ENCODE measurements around the gene IL17RE. TPM values are rescaled to one million over a fixed set of nuclear protein-coding genes. Genes with fewer than 3 reads are reported as not detected.
"Not testable (repeated sequence)": the region's sequence is repeated elsewhere in the genome, so short reads cannot be mapped to it uniquely, and the experiment has no call there.

The IL17RE gene
- total RNA-seq, 1 donor from 2014 or later: 1.1 TPM

- DNase-seq: no peak
- Mint-ChIP-seq H3K4me3 (no peak overlapping the region), H3K9me3 (no peaks in the 10 kb centered on the region), H3K36me3 (ENCODE audit: low read depth) (no peaks in the 10 kb centered on the region), H3K4me1 (no peaks in the 10 kb centered on the region), H3K27me3 (no peaks in the 10 kb centered on the region), H3K27ac (no peak overlapping the region)
- intact Hi-C loops (cut with micrococcal nuclease): no loop called here
Measured at GRCh38 chr3:9869955-9870354, 32.7 kb upstream of the IL17RE start.

GRCh38 chr3:9870978-9871377 is 31.7 kb upstream of the IL17RE start:
- DNase-seq: no peak
- H3K9me3 Mint-ChIP-seq: no peaks in the 10 kb centered on the region

GRCh38 chr3:9872067-9872466 is 30.6 kb upstream of the IL17RE start:
- intact Hi-C loops (cut with micrococcal nuclease); H3K4me1 Mint-ChIP-seq; H3K36me3 Mint-ChIP-seq (ENCODE audit: low read depth); H3K27ac Mint-ChIP-seq; H3K4me3 Mint-ChIP-seq; H3K27me3 Mint-ChIP-seq; H3K9me3 Mint-ChIP-seq; DNase-seq: not testable (repeated sequence)

More at GRCh38 chr3:9870978-9871377, 31.7 kb upstream of the IL17RE start:
- H3K27me3 Mint-ChIP-seq: peaks cover 2% of the 10 kb centered on the region
- H3K4me3 Mint-ChIP-seq: no peak overlapping the region
- intact Hi-C loops (cut with micrococcal nuclease): no loop called here
- no peaks in the 10 kb centered on the region for H3K36me3 Mint-ChIP-seq (ENCODE audit: low read depth)
- H3K4me1 Mint-ChIP-seq: no peaks in the 10 kb centered on the region
- no peak overlapping the region for H3K27ac Mint-ChIP-seq

- no peaks in the 10 kb centered on the region for H3K9me3 Mint-ChIP-seq
- no peaks in the 10 kb centered on the region for H3K4me1 Mint-ChIP-seq
- no peaks in the 10 kb centered on the region for H3K36me3 Mint-ChIP-seq (ENCODE audit: low read depth)
- no peak for DNase-seq
- H3K4me3 Mint-ChIP-seq: no peak overlapping the region
- no peak overlapping the region for H3K27ac Mint-ChIP-seq
- H3K27me3 Mint-ChIP-seq: peaks cover 2% of the 10 kb centered on the region
- intact Hi-C loops (cut with micrococcal nuclease): no loop called here
Measured at GRCh38 chr3:9875448-9875847, 27.2 kb upstream of the IL17RE start.

GRCh38 chr3:9876255-9876654 is 26.4 kb upstream of the IL17RE start:
- intact Hi-C loops (cut with micrococcal nuclease); H3K4me3 Mint-ChIP-seq; H3K27me3 Mint-ChIP-seq; H3K36me3 Mint-ChIP-seq (ENCODE audit: low read depth); H3K9me3 Mint-ChIP-seq; H3K27ac Mint-ChIP-seq; DNase-seq; H3K4me1 Mint-ChIP-seq: not testable (repeated sequence)

GRCh38 chr3:9876991-9877390 is 25.7 kb upstream of the IL17RE start:
- Mint-ChIP-seq H3K9me3 (no peaks in the 10 kb centered on the region), H3K4me3 (no peak overlapping the region), H3K4me1 (no peaks in the 10 kb centered on the region), H3K36me3 (ENCODE audit: low read depth) (no peaks in the 10 kb centered on the region), H3K27me3 (peaks cover 2% of the 10 kb centered on the region), H3K27ac (no peak overlapping the region)
- no peak for DNase-seq
- intact Hi-C loops (cut with micrococcal nuclease): no loop called here

GRCh38 chr3:9878700-9879099 is 23.9 kb upstream of the IL17RE start:
- Mint-ChIP-seq H3K4me3 (no peak overlapping the region), H3K36me3 (ENCODE audit: low read depth) (no peaks in the 10 kb centered on the region), H3K9me3 (no peaks in the 10 kb centered on the region), H3K27ac (no peak overlapping the region), H3K27me3 (peaks cover 2% of the 10 kb centered on the region), H3K4me1 (no peaks in the 10 kb centered on the region)
- DNase-seq: no peak
- intact Hi-C loops (cut with micrococcal nuclease): no loop called here

GRCh38 chr3:9879830-9880549 is 22.7 kb upstream of the IL17RE start, which contains the start of gene CIDEC:
CIDEC (minus strand) TSS chr3:9880253; CDS start chr3:9878486, 1,767 bp downstream.
- Mint-ChIP-seq H3K36me3 (ENCODE audit: low read depth) (no peaks in the 10 kb centered on the region), H3K27ac (no peak within 1 kb of the TSS), H3K4me3 (no peak within 1 kb of the TSS), H3K9me3 (no peaks in the 10 kb centered on the region), H3K4me1 (no peaks in the 10 kb centered on the region), H3K27me3 (peaks cover 2% of the 10 kb centered on the region)
- DNase-seq: no peak
- intact Hi-C loops (cut with micrococcal nuclease): no loop called here

- no peak overlapping the region for H3K27ac Mint-ChIP-seq
- DNase-seq: no peak
- H3K4me3 Mint-ChIP-seq: no peak overlapping the region
- no peaks in the 10 kb centered on the region for H3K27me3 Mint-ChIP-seq
- H3K9me3 Mint-ChIP-seq: no peaks in the 10 kb centered on the region
- no peaks in the 10 kb centered on the region for H3K36me3 Mint-ChIP-seq (ENCODE audit: low read depth)
- intact Hi-C loops (cut with micrococcal nuclease): no loop called here
- no peaks in the 10 kb centered on the region for H3K4me1 Mint-ChIP-seq
Measured at GRCh38 chr3:9881441-9881840, 21.2 kb upstream of the IL17RE start.

- DNase-seq: no peak
- no peak overlapping the region for H3K27ac Mint-ChIP-seq
- H3K27me3 Mint-ChIP-seq: no peaks in the 10 kb centered on the region
- H3K9me3 Mint-ChIP-seq: no peaks in the 10 kb centered on the region
- intact Hi-C loops (cut with micrococcal nuclease): no loop called here
- peaks cover under 1% of the 10 kb centered on the region for H3K4me1 Mint-ChIP-seq
- H3K36me3 Mint-ChIP-seq (ENCODE audit: low read depth): no peaks in the 10 kb centered on the region
- H3K4me3 Mint-ChIP-seq: no peak overlapping the region
Measured at GRCh38 chr3:9883706-9884554, 18.7 kb upstream of the IL17RE start.

- Mint-ChIP-seq H3K9me3 (no peaks in the 10 kb centered on the region), H3K4me3 (no peak overlapping the region), H3K4me1 (peaks cover 3% of the 10 kb centered on the region), H3K27ac (no peak overlapping the region), H3K36me3 (ENCODE audit: low read depth) (no peaks in the 10 kb centered on the region), H3K27me3 (no peaks in the 10 kb centered on the region)
- intact Hi-C loops (cut with micrococcal nuclease): no loop called here
- DNase-seq: no peak
Measured at GRCh38 chr3:9884555-9885165, 18.0 kb upstream of the IL17RE start.

- peaks cover 4% of the 10 kb centered on the region for H3K36me3 Mint-ChIP-seq (ENCODE audit: low read depth)
Measured at GRCh38 chr3:9886328-9886727, 16.3 kb upstream of the IL17RE start.

GRCh38 chr3:9887480-9887879 is 15.2 kb upstream of the IL17RE start:
- no peaks in the 10 kb centered on the region for H3K9me3 Mint-ChIP-seq
- no peak for DNase-seq
- intact Hi-C loops (cut with micrococcal nuclease): no loop called here
- H3K36me3 Mint-ChIP-seq (ENCODE audit: low read depth): peaks cover 11% of the 10 kb centered on the region
- no peak overlapping the region for H3K4me3 Mint-ChIP-seq
- no peak overlapping the region for H3K27ac Mint-ChIP-seq
- peaks cover 13% of the 10 kb centered on the region for H3K4me1 Mint-ChIP-seq
- no peaks in the 10 kb centered on the region for H3K27me3 Mint-ChIP-seq

More at GRCh38 chr3:9886328-9886727, 16.3 kb upstream of the IL17RE start:
- no peak for DNase-seq
- H3K9me3 Mint-ChIP-seq: no peaks in the 10 kb centered on the region
- H3K4me3 Mint-ChIP-seq: no peak overlapping the region
- no peak overlapping the region for H3K27ac Mint-ChIP-seq
- H3K4me1 Mint-ChIP-seq: peaks cover 7% of the 10 kb centered on the region
- H3K27me3 Mint-ChIP-seq: no peaks in the 10 kb centered on the region
- intact Hi-C loops (cut with micrococcal nuclease): no loop called here

- H3K9me3 Mint-ChIP-seq: no peaks in the 10 kb centered on the region
- H3K36me3 Mint-ChIP-seq (ENCODE audit: low read depth): peaks cover 19% of the 10 kb centered on the region
- intact Hi-C loops (cut with micrococcal nuclease): no loop called here
- H3K27me3 Mint-ChIP-seq: no peaks in the 10 kb centered on the region
- DNase-seq: no peak
- peaks cover 20% of the 10 kb centered on the region for H3K4me1 Mint-ChIP-seq
- H3K4me3 Mint-ChIP-seq: no peak overlapping the region
- no peak overlapping the region for H3K27ac Mint-ChIP-seq
Measured at GRCh38 chr3:9888540-9888939, 14.1 kb upstream of the IL17RE start.
